ENCODE results near the gene SLC9A8. TPM values are rescaled to one million over a fixed set of nuclear protein-coding genes. Genes with fewer than 3 reads are reported as not detected.

The SLC9A8 gene
- total and polyA plus RNA-seq, 9 of the 15 experiments (the other 6 are each of a cell fraction or from before 2014, with no cell fraction given), result 0.56 to 9.7 (median 5.0) TPM

GRCh38 chr20:49936153-49937026 is 123.8 kb downstream of the SLC9A8 start, which contains the start of gene RNF114 (continued):
- TF ChIP-seq REST (IDR thresholded peaks at IDR 0.05; ENCODE audit: borderline replicate concordance), result no peak
- TF ChIP-seq REST (CRISPR knock-in tag; IDR thresholded peaks at IDR 0.05; ENCODE audit: low read depth), result peak; percentile 45; the same call in 1 of the 2 replicates
- TF ChIP-seq DNMT1 (IDR thresholded peaks at IDR 0.05), result no peak
- peak; percentile 12; the same call in 1 of the 2 replicates for TF ChIP-seq GABPB1 (CRISPR knock-in tag; IDR thresholded peaks at IDR 0.05)
- no peak for TF ChIP-seq ZNF174 (CRISPR knock-in tag; IDR thresholded peaks at IDR 0.05)
- TF ChIP-seq CBFA2T3 (IDR thresholded peaks at IDR 0.05), result peak; percentile 13; the same call in 1 of the 2 replicates
- no peak for TF ChIP-seq SMAD3 (CRISPR knock-in tag; conservative IDR thresholded peaks at IDR 0.05)
- TF ChIP-seq RBM25 (IDR thresholded peaks at IDR 0.05; ENCODE audit: low read depth, low read length, severe bottlenecking), result no peak
- no peak for TF ChIP-seq TARDBP (IDR thresholded peaks at IDR 0.05)
- no peak for TF ChIP-seq SP2 (IDR thresholded peaks at IDR 0.05; ENCODE audit: extremely low read depth, low read depth, low read length, poor library complexity, severe bottlenecking)
- peak; percentile 27; the same call in 1 of the 2 replicates for TF ChIP-seq MBD2 (IDR thresholded peaks at IDR 0.05; ENCODE audit: borderline replicate concordance, low read depth)
- TF ChIP-seq L3MBTL2 (IDR thresholded peaks at IDR 0.05), result peak; percentile 70
- peak; percentile 83 for TF ChIP-seq CREM (IDR thresholded peaks at IDR 0.05; ENCODE audit: low read depth)
- no peak for TF ChIP-seq ZNF57 (CRISPR knock-in tag; IDR thresholded peaks at IDR 0.05)
- TF ChIP-seq SOX6 (IDR thresholded peaks at IDR 0.05), result no peak
- TF ChIP-seq ZC3H11A (IDR thresholded peaks at IDR 0.05; ENCODE audit: low read depth, low read length), result no peak
- no peak for TF ChIP-seq MBD1 (CRISPR knock-in tag; IDR thresholded peaks at IDR 0.05)
- peak; percentile 85 for TF ChIP-seq VEZF1 (CRISPR knock-in tag; IDR thresholded peaks at IDR 0.05)

All from K562 (cell line).